Prostate gland (tissue), 2 donors: ENCODE results near the gene DLG2. TPM values are rescaled to one million over a fixed set of nuclear protein-coding genes. Genes with fewer than 3 reads are reported as not detected.
A peak's percentile ranks its signal among the peaks of the same experiment; 100 is the strongest.

Source experiments
- DNase-seq: peaks from one replicate; pipeline ENCODE4 v3.0.0-alpha.2; 2019; ENCODE audit warnings: low spot score
- H3K27ac ChIP-seq, 2 donors: fragments of 200-600 bp; sonication (generic); 2 replicates each; pipeline ENCODE4 v1.5.1; 2017 to 2019
- H3K27me3 ChIP-seq: fragments of 200-600 bp; sonication (generic); replicated peaks from 2 replicates; pipeline ENCODE4 v1.5.1; 2019; ENCODE audit not compliant: insufficient read depth
- H3K36me3 ChIP-seq, 2 donors: fragments of 200-600 bp; sonication (generic); 1 replicate in 1 of 2; 2 replicates in 1 of 2; pipeline versions ENCODE4 v1.5.1 to v1.8.1; 2017 to 2019
- H3K4me1 ChIP-seq: fragments of 200-600 bp; sonication (generic); replicated peaks from 2 replicates; pipeline ENCODE4 v1.5.1; 2019
- H3K4me3 ChIP-seq, 2 donors: fragments of 200-600 bp; sonication (generic); 2 replicates each; pipeline ENCODE4 v1.5.1; 2017 to 2019
- H3K9me3 ChIP-seq: fragments of 200-600 bp; sonication (generic); 2 replicates; pipeline ENCODE4 v1.5.1; 2017
- POLR2A ChIP-seq: fragments of 450-650 bp; IDR thresholded peaks from one replicate; pipeline ENCODE4 v1.6.1; 2016; ENCODE audit warnings: antibody characterized with exemption, mild to moderate bottlenecking
- POLR2AphosphoS5 ChIP-seq: sonication (generic); formaldehyde crosslinking; IDR thresholded peaks from one replicate; pipeline ENCODE4 v1.6.1; 2017; ENCODE audit warnings: antibody characterized with exemption
- WGBS: methylation state at CpG from one replicate; pipeline ENCODE4 v1.1.5; 2018; 5-methylcytosine and 5-hydroxymethylcytosine counted together
- intact Hi-C: fragments of 100-400 bp; cut with DNase I; formaldehyde crosslinking; loops from one replicate; pipeline ENCODE4 v1.14.2; 2022
- total RNA-seq, 2 donors: library from RNA; depleted of rRNA; stranded (reverse); fragments of >200 nt; gene quantifications; one replicate each; pipeline ENCODE4 v1.1.0, GENCODE V29; 2016
- TF ChIP-seq, protein P1 (sequence below), 4 experiments: fragments of 200-600 bp in 2 of 4; fragments of 450-650 bp in 2 of 4; sonication (generic) in 2 of 4; IDR thresholded peaks; 1 replicate in 3 of 4; 2 replicates in 1 of 4; pipeline ENCODE4 v1.5.1; 2016 to 2019; ENCODE audit warnings: antibody characterized with exemption in 4 of 4, mild to moderate bottlenecking in 2 of 4, moderate library complexity in 2 of 4

Gene DLG2
- total RNA-seq, 2 donors from 2014 or later, result 9.8 to 16.2 TPM

DNA sequence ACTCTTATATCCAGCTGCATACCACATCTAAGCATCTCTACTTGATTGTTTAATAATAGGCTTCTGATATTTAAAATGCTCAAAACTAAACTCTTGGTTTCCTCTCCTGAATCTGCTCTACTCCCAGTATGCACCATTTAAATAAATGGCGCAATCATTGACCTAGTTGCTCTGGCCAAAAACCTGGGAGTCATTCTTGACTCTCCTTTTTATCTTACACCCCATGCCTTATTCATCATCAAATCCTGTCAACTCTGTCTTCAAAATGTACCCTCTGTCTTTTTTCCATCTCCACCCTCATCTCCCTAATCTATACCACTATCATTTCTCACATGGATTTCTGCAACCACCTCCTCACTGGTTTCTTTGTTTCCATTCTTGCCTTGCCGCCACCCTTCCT is 1941.4 kb downstream of the DLG2 start:
- H3K4me3 ChIP-seq, result no peak overlapping the region
- intact Hi-C loops, result no loop called here
- H3K27ac ChIP-seq, result no peak overlapping the region
- H3K36me3 ChIP-seq, result no peaks in the 10 kb centered on the region
- no peak for TF ChIP-seq POLR2AphosphoS5
- H3K9me3 ChIP-seq, result no peaks in the 10 kb centered on the region
- 97% methylated on average over 2 of the region's 2 CpGs for WGBS
- H3K27me3 ChIP-seq, result no peaks in the 10 kb centered on the region
- H3K4me1 ChIP-seq, result no peaks in the 10 kb centered on the region
- no peak for DNase-seq

DNA sequence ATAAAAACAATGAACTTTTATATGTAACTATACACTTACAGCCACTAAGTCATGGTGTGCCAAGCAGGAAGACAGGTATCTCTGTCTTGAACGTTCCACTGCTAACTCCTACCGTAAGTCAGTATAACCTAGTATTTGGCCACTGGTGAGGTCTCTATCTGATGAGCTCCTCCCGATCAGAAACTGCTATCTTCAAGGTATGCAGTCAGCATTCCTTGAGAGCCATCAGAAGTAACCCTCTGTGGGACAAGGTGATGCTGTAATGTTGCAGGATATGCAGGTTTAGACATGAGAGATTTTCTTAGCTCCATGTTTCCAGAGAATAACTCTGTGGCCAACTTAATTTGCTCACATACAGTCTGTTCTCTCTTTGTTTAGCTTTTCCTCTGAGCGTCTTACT is 1943.1 kb downstream of the DLG2 start:
- H3K9me3 ChIP-seq, result no peaks in the 10 kb centered on the region
- H3K27me3 ChIP-seq, result no peaks in the 10 kb centered on the region
- H3K36me3 ChIP-seq, result no peaks in the 10 kb centered on the region
- H3K4me3 ChIP-seq, result no peak overlapping the region
- intact Hi-C loops, result no loop called here
- no peak overlapping the region for H3K27ac ChIP-seq
- no peak for TF ChIP-seq POLR2A
- TF ChIP-seq, protein P1, sequence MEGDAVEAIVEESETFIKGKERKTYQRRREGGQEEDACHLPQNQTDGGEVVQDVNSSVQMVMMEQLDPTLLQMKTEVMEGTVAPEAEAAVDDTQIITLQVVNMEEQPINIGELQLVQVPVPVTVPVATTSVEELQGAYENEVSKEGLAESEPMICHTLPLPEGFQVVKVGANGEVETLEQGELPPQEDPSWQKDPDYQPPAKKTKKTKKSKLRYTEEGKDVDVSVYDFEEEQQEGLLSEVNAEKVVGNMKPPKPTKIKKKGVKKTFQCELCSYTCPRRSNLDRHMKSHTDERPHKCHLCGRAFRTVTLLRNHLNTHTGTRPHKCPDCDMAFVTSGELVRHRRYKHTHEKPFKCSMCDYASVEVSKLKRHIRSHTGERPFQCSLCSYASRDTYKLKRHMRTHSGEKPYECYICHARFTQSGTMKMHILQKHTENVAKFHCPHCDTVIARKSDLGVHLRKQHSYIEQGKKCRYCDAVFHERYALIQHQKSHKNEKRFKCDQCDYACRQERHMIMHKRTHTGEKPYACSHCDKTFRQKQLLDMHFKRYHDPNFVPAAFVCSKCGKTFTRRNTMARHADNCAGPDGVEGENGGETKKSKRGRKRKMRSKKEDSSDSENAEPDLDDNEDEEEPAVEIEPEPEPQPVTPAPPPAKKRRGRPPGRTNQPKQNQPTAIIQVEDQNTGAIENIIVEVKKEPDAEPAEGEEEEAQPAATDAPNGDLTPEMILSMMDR (IDR thresholded peaks at IDR 0.05), result no peak
- no peak for TF ChIP-seq POLR2AphosphoS5
- H3K4me1 ChIP-seq, result no peaks in the 10 kb centered on the region
- no peak for DNase-seq
- 41% methylated on average over 4 of the region's 4 CpGs for WGBS

DNA sequence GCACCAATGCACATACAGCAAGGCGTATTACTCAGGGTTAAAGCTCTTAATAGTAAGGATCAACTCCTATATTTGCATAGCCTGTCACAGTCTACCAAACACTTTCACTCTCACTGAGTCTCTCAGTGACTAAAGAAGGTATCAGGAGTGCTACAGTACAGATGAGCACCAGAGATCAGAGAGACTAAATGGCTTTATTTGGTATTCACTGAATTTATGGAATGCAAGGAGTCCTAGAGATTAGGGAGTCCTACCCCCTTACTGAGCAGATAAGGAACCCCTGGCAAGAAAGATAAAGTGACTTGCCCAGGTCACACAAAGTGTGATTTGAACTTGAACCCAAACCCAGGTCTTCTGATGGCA is 1944.6 kb downstream of the DLG2 start:
- WGBS, result 59% methylated on average over 1 of the region's 1 CpG
- H3K9me3 ChIP-seq, result no peaks in the 10 kb centered on the region
- H3K4me1 ChIP-seq, result no peaks in the 10 kb centered on the region
- no peaks in the 10 kb centered on the region for H3K36me3 ChIP-seq
- H3K27ac ChIP-seq, result no peak overlapping the region
- no peak overlapping the region for H3K4me3 ChIP-seq
- intact Hi-C loops, result no loop called here
- H3K27me3 ChIP-seq, result no peaks in the 10 kb centered on the region
- no peak for TF ChIP-seq POLR2AphosphoS5
- TF ChIP-seq, protein P1 (IDR thresholded peaks at IDR 0.05), result no peak
- no peak for TF ChIP-seq POLR2A
- no peak for DNase-seq

DNA sequence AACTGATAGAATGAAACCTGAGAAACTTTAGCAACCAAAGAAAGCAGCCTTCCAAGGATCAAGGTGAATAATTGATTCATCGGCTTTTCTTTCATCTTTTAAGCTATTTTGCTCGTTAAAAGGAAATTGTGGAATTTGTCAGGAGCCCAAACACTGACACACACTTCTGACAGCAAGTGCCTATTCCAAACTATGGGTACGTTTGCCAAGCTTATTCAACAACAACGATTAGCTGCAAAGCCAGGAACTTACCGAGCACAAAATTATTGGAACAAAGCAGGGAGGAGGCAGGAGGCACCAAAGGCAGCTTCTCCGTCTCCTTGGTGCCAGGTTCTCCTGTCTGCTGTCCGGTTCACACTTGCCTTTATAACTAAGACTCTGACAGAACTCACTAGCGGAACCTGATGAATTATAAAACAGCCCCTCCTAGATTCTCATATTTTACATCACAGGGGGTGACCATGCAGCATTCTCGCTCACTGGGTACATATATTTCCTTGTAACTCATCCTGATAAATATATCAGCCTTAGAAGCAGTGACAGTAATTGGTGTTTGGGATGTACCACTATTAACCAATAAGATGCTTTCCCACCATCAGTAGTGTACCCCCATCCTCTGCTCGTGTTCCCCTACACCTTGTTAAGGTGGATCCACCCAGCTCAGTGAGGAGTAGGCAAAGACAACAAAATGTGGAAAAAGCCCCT is 1945.1 kb downstream of the DLG2 start:
- 22% methylated on average over 10 of the region's 10 CpGs for WGBS
- TF ChIP-seq, protein P1 (IDR thresholded peaks at IDR 0.05), result no peak
- TF ChIP-seq POLR2A (no peak), POLR2AphosphoS5 (no peak)
- intact Hi-C loops, result no loop called here
- Histone ChIP-seq H3K27ac (peak overlapping the region; percentile 14 to 20), H3K9me3 (no peaks in the 10 kb centered on the region), H3K27me3 (no peaks in the 10 kb centered on the region), H3K4me3 (peak overlapping the region; percentile 26 to 30), H3K4me1 (no peaks in the 10 kb centered on the region), H3K36me3 (no peaks in the 10 kb centered on the region)
- peak; percentile 16 for DNase-seq

DNA sequence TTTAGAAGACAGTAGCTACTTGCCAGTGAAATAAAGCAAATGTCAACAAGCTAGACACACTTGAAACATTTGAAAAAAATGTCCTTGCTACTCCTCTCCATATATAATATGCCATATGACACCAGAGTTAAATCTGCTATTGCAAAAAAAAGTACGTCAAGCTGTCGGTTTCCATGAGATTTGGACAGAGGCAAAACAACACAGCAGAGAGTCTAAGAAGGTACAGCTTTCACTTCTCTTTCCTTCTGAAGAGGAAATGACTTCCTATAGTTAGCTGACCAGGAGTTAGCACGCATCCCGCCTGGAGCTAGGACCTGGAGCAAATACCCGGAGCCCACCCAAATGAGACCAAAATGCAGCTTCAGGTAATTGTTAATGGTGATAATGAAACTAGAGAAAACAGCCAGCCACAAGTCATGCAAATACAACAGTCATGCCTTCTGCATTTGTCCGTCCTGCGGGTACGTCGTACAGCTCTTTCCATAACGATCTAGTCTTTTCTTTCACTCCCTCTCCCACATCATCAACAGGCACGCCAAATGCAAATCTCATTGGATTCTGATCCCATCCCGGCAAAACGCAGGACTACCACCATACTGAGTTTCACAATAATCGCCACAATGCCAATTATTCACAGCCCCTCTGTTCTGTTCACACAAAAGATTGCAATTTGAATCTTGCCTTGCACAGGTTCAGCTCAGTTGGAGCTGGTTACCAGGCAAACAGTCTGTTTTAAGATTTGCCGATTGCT is 1945.9 kb downstream of the DLG2 start:
- no peaks in the 10 kb centered on the region for H3K27me3 ChIP-seq
- H3K27ac ChIP-seq, result peak overlapping the region; percentile 14 to 20
- H3K4me1 ChIP-seq, result no peaks in the 10 kb centered on the region
- intact Hi-C loops, result no loop called here
- no peaks in the 10 kb centered on the region for H3K9me3 ChIP-seq
- H3K36me3 ChIP-seq, result no peaks in the 10 kb centered on the region
- DNase-seq, result peak; percentile 6
- peak; percentile 30 for TF ChIP-seq POLR2AphosphoS5
- TF ChIP-seq, protein P1 (IDR thresholded peaks at IDR 0.05), result no peak
- TF ChIP-seq POLR2A, result no peak
- H3K4me3 ChIP-seq, result peak overlapping the region; percentile 26 to 30
- 41% methylated on average over 15 of the region's 15 CpGs for WGBS
